Epithelial cell of esophagus (primary cell): ENCODE data around the gene VEGFD.

ENCODE experiments used
- DNase-seq: peaks from one replicate; pipeline ENCODE4 v3.0.0; 2010; ENCODE audit warnings: low read depth
- H3K4me3 ChIP-seq: 2 replicates; pipeline ENCODE4 v1.5.1; 2011; ENCODE audit warnings: mild to moderate bottlenecking, low read length, control low read depth
- CTCF ChIP-seq: IDR thresholded peaks from 2 replicates; pipeline ENCODE4 v1.5.1; 2011; ENCODE audit warnings: low read depth, mild to moderate bottlenecking, low read length, control low read depth, inconsistent platforms; ENCODE audit not compliant: insufficient read depth; ENCODE audit errors: missing control alignments

Gene VEGFD

GRCh38 chrX:15416133-15416993 lies 32.1 kb upstream of the VEGFD start:
- no peak overlapping the region for H3K4me3 ChIP-seq
- no peak for DNase-seq
- TF ChIP-seq CTCF: no peak

GRCh38 chrX:15413101-15413500 lies 28.9 kb upstream of the VEGFD start:
- DNase-seq: no peak
- H3K4me3 ChIP-seq: no peak overlapping the region
- no peak for TF ChIP-seq CTCF

GRCh38 chrX:15410947-15411346 lies 26.7 kb upstream of the VEGFD start:
- H3K4me3 ChIP-seq: no peak overlapping the region
- no peak for TF ChIP-seq CTCF
- DNase-seq: no peak

DNA sequence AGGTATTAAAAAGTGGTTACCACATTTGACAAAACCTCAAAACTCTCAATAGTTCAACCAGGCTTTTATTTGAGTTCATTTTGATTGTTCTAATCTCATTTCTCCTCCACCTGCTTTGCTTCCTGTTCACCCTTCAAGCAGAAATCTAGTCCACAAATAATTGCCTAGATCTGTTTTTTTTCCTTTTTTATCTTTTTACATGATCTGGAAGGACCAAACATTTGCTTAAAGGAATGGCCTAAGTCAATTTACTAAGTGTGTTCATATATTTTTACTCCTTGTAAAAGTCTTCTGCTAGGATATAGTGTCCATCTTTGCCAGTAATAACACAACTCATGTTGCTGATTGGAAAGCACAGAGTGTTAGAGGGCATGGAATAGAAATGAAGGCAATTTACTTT lies 26.2 kb upstream of the VEGFD start:
- DNase-seq: no peak
- TF ChIP-seq CTCF: no peak
- H3K4me3 ChIP-seq: no peak overlapping the region

GRCh38 chrX:15405846-15406245 lies 21.6 kb upstream of the VEGFD start:
- DNase-seq: no peak
- H3K4me3 ChIP-seq: no peak overlapping the region
- no peak for TF ChIP-seq CTCF

- no peak overlapping the region for H3K4me3 ChIP-seq
- no peak for DNase-seq
- no peak for TF ChIP-seq CTCF
These were observed 20.3 kb upstream of the VEGFD start for GRCh38 chrX:15404401-15405096.

DNA sequence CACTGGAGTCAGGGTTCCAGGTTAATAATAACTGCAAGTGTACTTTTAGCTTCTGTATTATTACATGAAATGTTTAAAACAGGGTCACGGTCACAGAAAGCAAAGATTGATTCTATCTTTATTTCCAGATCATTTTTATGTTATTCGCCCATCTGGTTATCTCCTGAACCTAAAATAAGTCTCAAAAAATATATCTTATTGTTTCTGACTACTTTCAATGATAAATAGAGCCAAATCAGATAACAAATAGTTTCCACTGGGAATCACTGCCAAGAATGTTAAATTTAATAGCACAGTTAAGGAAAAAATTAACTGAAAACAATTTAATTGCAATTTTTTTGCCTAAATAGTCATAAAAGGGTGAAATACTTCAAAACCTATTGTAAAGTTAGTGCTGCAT lies 17.2 kb upstream of the VEGFD start:
- no peak for DNase-seq
- no peak for TF ChIP-seq CTCF
- no peak overlapping the region for H3K4me3 ChIP-seq
